Neural crest cell (in vitro differentiated cells): Measurements from ENCODE around the gene CAMK2D. TPM values are rescaled to one million over a fixed set of nuclear protein-coding genes. Genes with fewer than 3 reads are reported as not detected.

Experiments
- DNase-seq: peaks from one replicate; pipeline ENCODE4 v3.0.0; 2021; ENCODE audit warnings: low read depth, mixed read lengths, low spot score
- H3K27ac Mint-ChIP-seq: one replicate; pipeline ENCODE4 v1.8.0; 2021; ENCODE audit warnings: mild to moderate bottlenecking, mixed read lengths; ENCODE audit not compliant: unreplicated experiment
- H3K27me3 Mint-ChIP-seq: 2 replicates; pipeline ENCODE4 v1.8.0; 2021; ENCODE audit warnings: low read depth, mild to moderate bottlenecking, mixed read lengths
- H3K36me3 Mint-ChIP-seq: 2 replicates; pipeline ENCODE4 v1.8.0; 2021; ENCODE audit warnings: low read depth, mild to moderate bottlenecking, mixed read lengths
- H3K4me1 Mint-ChIP-seq: 2 replicates; pipeline ENCODE4 v1.8.0; 2021; ENCODE audit warnings: mixed read lengths
- H3K4me3 Mint-ChIP-seq: one replicate; pipeline ENCODE4 v1.8.0; 2021; ENCODE audit warnings: mild to moderate bottlenecking, mixed read lengths
- H3K9me3 Mint-ChIP-seq: 2 replicates; pipeline ENCODE4 v1.8.0; 2021; ENCODE audit warnings: mixed read lengths
- CTCF ChIP-seq: fragments of 200-600 bp; sonication (generic); conservative IDR thresholded peaks from 2 replicates; pipeline ENCODE4 v1.5.0; 2021; ENCODE audit warnings: antibody characterized with exemption, mild to moderate bottlenecking
- total RNA-seq: library from RNA; stranded (reverse); gene quantifications from 2 replicates; pipeline ENCODE4 v1.2.1, GENCODE V29; 2021

CAMK2D gene
- total RNA-seq, 1 donor from 2014 or later = 33.7 TPM

- Mint-ChIP-seq H3K4me3 (no peak overlapping the region), H3K27me3 (no peaks in the 10 kb centered on the region), H3K27ac (no peak overlapping the region), H3K9me3 (no peaks in the 10 kb centered on the region), H3K4me1 (peaks cover 23% of the 10 kb centered on the region), H3K36me3 (no peaks in the 10 kb centered on the region)
- no peak for DNase-seq
- no peak for TF ChIP-seq CTCF
These were observed 314.5 kb downstream of the CAMK2D start for GRCh38 chr4:113447061-113447460.

GRCh38 chr4:113446019-113446418 is 315.5 kb downstream of the CAMK2D start:
- no peak for TF ChIP-seq CTCF
- Mint-ChIP-seq H3K27me3 (no peaks in the 10 kb centered on the region), H3K9me3 (no peaks in the 10 kb centered on the region), H3K4me1 (peaks cover 18% of the 10 kb centered on the region), H3K27ac (no peak overlapping the region), H3K4me3 (no peak overlapping the region), H3K36me3 (no peaks in the 10 kb centered on the region)
- no peak for DNase-seq

DNA sequence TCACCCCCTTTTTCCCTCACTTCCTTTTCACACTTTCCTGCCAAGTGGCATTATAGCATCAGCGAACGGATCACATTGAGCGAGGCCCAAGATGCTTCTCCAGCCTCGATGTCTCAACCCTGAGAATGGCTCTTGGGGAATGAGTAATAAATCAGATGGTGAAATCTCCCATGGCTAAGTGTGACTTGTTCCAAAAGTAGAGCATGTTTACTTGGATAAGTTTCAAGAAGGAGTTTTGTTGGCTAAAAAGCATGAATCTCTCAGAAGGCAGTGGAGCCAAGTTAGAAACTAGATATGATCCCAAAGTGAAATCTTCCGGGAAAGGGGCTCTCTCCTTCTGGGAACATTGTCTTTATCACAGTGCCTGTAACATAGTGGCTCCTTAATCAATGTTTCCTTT is 316.3 kb downstream of the CAMK2D start:
- Mint-ChIP-seq H3K27ac (no peak overlapping the region), H3K27me3 (no peaks in the 10 kb centered on the region), H3K36me3 (no peaks in the 10 kb centered on the region), H3K4me3 (no peak overlapping the region), H3K9me3 (no peaks in the 10 kb centered on the region), H3K4me1 (peaks cover 18% of the 10 kb centered on the region)
- no peak for DNase-seq
- TF ChIP-seq CTCF = no peak

GRCh38 chr4:113444386-113444785 is 317.2 kb downstream of the CAMK2D start:
- no peak for TF ChIP-seq CTCF
- H3K9me3 Mint-ChIP-seq = no peaks in the 10 kb centered on the region
- H3K4me1 Mint-ChIP-seq = peaks cover 18% of the 10 kb centered on the region
- no peak for DNase-seq
- no peak overlapping the region for H3K27ac Mint-ChIP-seq
- no peaks in the 10 kb centered on the region for H3K27me3 Mint-ChIP-seq
- no peaks in the 10 kb centered on the region for H3K36me3 Mint-ChIP-seq
- no peak overlapping the region for H3K4me3 Mint-ChIP-seq

DNA sequence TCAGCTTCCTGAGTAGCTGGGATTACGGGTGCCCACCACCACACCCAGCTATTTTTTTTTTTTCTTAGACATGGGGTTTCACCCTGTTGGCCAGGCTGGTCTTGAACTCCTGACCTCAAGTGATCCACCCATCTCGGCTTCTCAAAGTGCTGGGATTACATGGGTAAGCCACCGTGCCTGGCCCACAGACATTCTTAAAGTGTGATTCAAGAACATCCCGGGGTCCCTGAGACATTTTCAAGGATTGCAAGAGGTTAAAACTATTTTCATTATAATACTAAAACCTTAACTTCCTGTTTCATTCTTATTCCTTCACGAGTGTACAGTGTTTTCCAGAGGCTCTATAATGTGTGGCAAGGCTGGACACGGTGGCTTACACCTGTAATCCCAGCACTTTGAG is 318.7 kb downstream of the CAMK2D start:
- Mint-ChIP-seq H3K27me3 (no peaks in the 10 kb centered on the region), H3K36me3 (no peaks in the 10 kb centered on the region), H3K27ac (no peak overlapping the region)

More for the DNA sequence above, 318.7 kb downstream of the CAMK2D start:
- no peak for TF ChIP-seq CTCF
- DNase-seq = no peak
- Mint-ChIP-seq H3K4me3 (no peak overlapping the region), H3K9me3 (no peaks in the 10 kb centered on the region), H3K4me1 (peaks cover 18% of the 10 kb centered on the region)
